Body of pancreas (tissue), 4 donors: ENCODE results near the gene FAM186B. TPM values are rescaled to one million over a fixed set of nuclear protein-coding genes. Genes with fewer than 3 reads are reported as not detected.

ENCODE experiments used
- ATAC-seq: fragments of 150-250 bp; one replicate; pipeline ENCODE4 v1.9.1; 2016
- DNase-seq, 4 donors: peaks; one replicate each; pipeline ENCODE4 v3.0.0-alpha.2; 2019
- H3K27ac ChIP-seq, 4 donors: fragments of 200-600 bp; sonication (generic); 1 replicate in 3 of 4; 2 replicates in 1 of 4; pipeline versions ENCODE4 v1.5.1 to v1.6.1; 2016 to 2019; ENCODE audit warnings: mild to moderate bottlenecking in 1 of 4, mixed read lengths in 1 of 4, moderate library complexity in 1 of 4
- H3K27me3 ChIP-seq, 2 donors: fragments of 200-600 bp; sonication (generic); one replicate each; pipeline ENCODE4 v1.6.0; 2016; ENCODE audit warnings: mild to moderate bottlenecking in 1 of 2
- H3K36me3 ChIP-seq, 2 donors: fragments of 200-600 bp; sonication (generic); replicated peaks in 1 of 2; 2 replicates each; pipeline ENCODE4 v1.5.1; 2016; ENCODE audit warnings: low read depth in 2 of 2; ENCODE audit not compliant: insufficient read depth in 1 of 2
- H3K4me1 ChIP-seq: fragments of 200-600 bp; sonication (generic); one replicate; pipeline ENCODE4 v1.6.0; 2016
- H3K4me3 ChIP-seq, 2 donors: fragments of 200-600 bp; sonication (generic); 1 replicate in 1 of 2; 2 replicates in 1 of 2; pipeline ENCODE4 v1.5.1; 2016 to 2019
- H3K9me3 ChIP-seq, 3 donors: fragments of 200-600 bp; sonication (generic); 1 replicate in 2 of 3; 2 replicates in 1 of 3; pipeline ENCODE4 v1.5.1; 2016
- POLR2A ChIP-seq, 3 donors: fragments of 450-650 bp; IDR thresholded peaks; one replicate each; pipeline ENCODE4 v1.6.1; 2016; ENCODE audit warnings: antibody characterized with exemption in 3 of 3, mild to moderate bottlenecking in 2 of 3
- WGBS, 2 donors: methylation state at CpG; one replicate each; pipeline ENCODE4 v1.1.5; 2017; 5-methylcytosine and 5-hydroxymethylcytosine counted together
- intact Hi-C: fragments of 100-400 bp; cut with DNase I; formaldehyde crosslinking; loops from one replicate; pipeline ENCODE4 v1.15.1; 2023
- total RNA-seq, 2 donors: library from RNA; depleted of rRNA; stranded (reverse); fragments of >200 nt; gene quantifications; one replicate each; pipeline ENCODE4 v1.1.0, GENCODE V29; 2016
- TF ChIP-seq, protein P1 (sequence below), 7 experiments: fragments of 450-650 bp in 4 of 7; fragments of 200-600 bp in 3 of 7; sonication (generic) in 3 of 7; IDR thresholded peaks; one replicate each; pipeline ENCODE4 v1.5.1; 2016 to 2019; ENCODE audit warnings: antibody characterized with exemption in 7 of 7

The FAM186B gene
- total RNA-seq, 2 donors from 2014 or later, result 0.78 TPM; not detected in 1

DNA sequence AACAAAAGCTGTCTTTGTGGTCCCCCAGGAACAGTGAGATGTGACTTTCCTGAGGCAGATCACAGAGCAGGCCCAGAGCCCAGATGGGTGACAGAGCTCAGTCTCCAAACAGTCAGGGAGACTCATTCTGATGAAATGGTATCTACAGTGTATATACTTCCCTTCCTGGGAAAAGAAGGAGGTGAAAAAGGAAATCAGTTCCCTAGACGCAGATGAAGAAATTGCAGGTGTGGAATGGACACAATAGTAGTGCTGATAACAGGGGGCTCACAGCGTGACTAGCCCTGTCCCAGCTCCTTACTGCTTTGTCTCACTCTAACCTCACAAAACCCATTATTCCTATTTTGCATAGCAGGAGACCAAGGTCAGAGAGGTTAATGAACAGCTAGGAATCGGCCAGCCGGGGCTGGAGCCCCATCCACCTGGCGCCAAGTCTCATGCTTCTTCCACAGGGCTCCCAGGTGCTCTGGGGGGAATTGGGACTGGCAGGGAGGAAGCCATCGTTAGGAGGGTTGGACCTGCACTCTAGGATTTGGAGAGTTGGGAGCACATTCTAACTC is 54.7 kb downstream of the FAM186B start:
- intact Hi-C loops, result no loop called here
- ATAC-seq (peak; percentile 34), DNase-seq (peak in 3 of 4 donors; percentile 40 to 66 (median 53))
- Histone ChIP-seq H3K4me3 (no peak overlapping the region), H3K27me3 (no peaks in the 10 kb centered on the region), H3K4me1 (peaks cover 28% of the 10 kb centered on the region), H3K27ac (peak overlapping the region in 3 of 4 donors; percentile 44 to 54 (median 50)), H3K9me3 (no peaks in the 10 kb centered on the region), H3K36me3 (no peaks in the 10 kb centered on the region)
- TF ChIP-seq POLR2A (IDR thresholded peaks at IDR 0.05), result no peak
- TF ChIP-seq, protein P1, sequence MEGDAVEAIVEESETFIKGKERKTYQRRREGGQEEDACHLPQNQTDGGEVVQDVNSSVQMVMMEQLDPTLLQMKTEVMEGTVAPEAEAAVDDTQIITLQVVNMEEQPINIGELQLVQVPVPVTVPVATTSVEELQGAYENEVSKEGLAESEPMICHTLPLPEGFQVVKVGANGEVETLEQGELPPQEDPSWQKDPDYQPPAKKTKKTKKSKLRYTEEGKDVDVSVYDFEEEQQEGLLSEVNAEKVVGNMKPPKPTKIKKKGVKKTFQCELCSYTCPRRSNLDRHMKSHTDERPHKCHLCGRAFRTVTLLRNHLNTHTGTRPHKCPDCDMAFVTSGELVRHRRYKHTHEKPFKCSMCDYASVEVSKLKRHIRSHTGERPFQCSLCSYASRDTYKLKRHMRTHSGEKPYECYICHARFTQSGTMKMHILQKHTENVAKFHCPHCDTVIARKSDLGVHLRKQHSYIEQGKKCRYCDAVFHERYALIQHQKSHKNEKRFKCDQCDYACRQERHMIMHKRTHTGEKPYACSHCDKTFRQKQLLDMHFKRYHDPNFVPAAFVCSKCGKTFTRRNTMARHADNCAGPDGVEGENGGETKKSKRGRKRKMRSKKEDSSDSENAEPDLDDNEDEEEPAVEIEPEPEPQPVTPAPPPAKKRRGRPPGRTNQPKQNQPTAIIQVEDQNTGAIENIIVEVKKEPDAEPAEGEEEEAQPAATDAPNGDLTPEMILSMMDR (IDR thresholded peaks at IDR 0.05), result no peak
- whole genome bisulfite sequencing, 2 donors, result 17 to 26% methylated on average over 6 of the region's 6 CpGs

DNA sequence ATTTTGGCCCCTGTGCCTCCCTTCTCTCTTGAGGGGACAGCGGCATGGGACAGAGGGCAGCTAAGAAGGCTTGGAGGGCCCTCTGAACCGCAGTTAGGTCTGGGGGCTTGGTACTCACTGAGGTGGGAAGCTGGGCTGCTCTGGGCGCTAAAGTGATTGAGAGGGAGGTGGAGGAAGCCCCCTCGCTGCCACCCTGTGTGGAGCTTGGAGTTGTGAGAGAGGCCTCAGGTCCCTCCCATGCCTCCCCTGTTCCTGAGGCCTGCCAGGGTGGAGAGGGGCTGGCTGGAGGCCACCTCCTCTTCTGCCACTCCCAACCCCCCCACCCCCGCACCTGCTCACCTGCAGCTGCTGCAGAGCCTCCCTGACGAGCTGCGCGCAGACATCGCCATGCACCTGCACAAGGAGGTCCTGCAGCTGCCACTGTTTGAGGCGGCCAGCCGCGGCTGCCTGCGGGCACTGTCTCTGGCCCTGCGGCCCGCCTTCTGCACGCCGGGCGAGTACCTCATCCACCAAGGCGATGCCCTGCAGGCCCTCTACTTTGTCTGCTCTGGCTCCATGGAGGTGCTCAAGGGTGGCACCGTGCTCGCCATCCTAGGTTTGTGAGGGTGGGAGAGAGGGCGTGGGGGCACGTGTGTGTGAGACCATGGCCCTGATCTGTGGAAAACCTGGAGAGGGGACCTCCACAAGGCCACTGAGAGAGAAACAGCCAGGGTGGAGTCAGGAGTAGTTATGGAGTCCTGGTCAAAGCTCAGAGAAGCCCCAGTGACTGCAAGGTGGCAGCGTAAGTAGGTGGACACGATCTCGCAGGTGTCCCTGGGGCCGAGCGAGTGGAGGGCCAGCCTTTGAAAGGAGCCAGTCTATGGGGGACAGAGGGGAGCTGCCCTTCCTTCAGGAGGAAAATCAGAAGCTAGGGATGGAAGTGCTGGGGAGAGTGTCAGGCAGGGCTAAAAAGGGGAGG is 55.4 kb downstream of the FAM186B start:
- Histone ChIP-seq H3K27ac (peak overlapping the region in 3 of 4 donors; percentile 44 to 54 (median 50)), H3K4me3 (no peak overlapping the region), H3K9me3 (no peaks in the 10 kb centered on the region), H3K36me3 (no peaks in the 10 kb centered on the region), H3K4me1 (peaks cover 28% of the 10 kb centered on the region), H3K27me3 (no peaks in the 10 kb centered on the region)
- TF ChIP-seq, protein P1 (IDR thresholded peaks at IDR 0.05), result no peak
- no peak for TF ChIP-seq POLR2A (IDR thresholded peaks at IDR 0.05)
- ATAC-seq, result no peak
- no peak for DNase-seq
- 75 to 79% methylated on average over 20 to 28 of the region's 28 CpGs for WGBS, 2 donors
- intact Hi-C loops, result no loop called here

DNA sequence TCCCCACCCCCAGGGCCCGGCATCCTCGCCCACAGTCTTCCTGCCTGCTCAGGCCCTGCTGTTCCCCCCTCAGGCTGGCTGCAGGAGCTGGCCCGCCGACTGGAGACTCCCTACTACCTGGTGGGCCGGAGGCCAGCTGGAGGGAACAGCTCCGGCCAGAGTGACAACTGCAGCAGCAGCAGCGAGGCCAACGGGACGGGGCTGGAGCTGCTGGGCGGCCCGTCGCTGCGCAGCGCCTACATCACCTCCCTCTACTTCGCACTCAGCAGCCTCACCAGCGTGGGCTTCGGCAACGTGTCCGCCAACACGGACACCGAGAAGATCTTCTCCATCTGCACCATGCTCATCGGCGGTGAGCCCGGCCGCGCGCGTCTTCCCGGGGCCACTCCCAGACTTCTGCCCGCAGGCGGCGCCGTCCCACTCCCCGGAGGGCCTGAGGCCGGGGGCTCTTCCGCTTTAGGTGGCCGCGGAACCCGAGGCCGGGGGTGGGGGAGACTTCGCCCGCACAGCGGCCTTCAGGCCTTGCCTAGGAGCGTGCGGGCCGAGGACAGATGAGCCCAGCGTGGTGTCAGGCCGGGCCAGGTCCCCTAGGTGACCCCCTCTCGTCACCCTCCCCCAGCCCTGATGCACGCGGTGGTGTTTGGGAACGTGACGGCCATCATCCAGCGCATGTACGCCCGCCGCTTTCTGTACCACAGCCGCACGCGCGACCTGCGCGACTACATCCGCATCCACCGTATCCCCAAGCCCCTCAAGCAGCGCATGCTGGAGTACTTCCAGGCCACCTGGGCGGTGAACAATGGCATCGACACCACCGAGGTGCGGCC is 56.4 kb downstream of the FAM186B start:
- DNase-seq (no peak), ATAC-seq (no peak)
- TF ChIP-seq, protein P1 (IDR thresholded peaks at IDR 0.05), result no peak
- no peak for TF ChIP-seq POLR2A (IDR thresholded peaks at IDR 0.05)
- Histone ChIP-seq H3K36me3 (no peaks in the 10 kb centered on the region), H3K9me3 (no peaks in the 10 kb centered on the region), H3K4me1 (peaks cover 28% of the 10 kb centered on the region), H3K27ac (no peak overlapping the region), H3K4me3 (no peak overlapping the region), H3K27me3 (no peaks in the 10 kb centered on the region)
- 61 to 82% methylated on average over 54 to 60 of the region's 70 CpGs for WGBS, 2 donors
- intact Hi-C loops, result no loop called here

DNA sequence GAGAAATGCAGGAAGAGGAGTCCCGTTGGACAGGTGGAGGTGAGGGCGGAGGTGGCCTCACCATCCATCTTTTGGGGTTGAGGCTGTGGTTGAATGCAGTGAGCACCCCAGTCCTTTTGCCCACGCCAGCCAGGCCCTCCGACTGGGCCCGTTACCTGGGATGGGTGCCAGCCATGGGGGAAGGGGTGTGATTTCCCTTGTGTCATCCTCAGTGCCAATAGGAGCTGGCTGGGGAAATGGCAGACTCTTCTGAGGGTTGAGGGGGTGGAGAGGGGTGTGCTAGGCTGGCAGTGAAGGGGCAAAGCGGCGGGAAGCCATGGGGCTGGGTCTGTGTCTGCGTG is 57.0 kb downstream of the FAM186B start:
- Histone ChIP-seq H3K27ac (no peak overlapping the region), H3K9me3 (no peaks in the 10 kb centered on the region), H3K4me3 (no peak overlapping the region), H3K27me3 (no peaks in the 10 kb centered on the region), H3K36me3 (no peaks in the 10 kb centered on the region), H3K4me1 (peaks cover 28% of the 10 kb centered on the region)
- TF ChIP-seq POLR2A (IDR thresholded peaks at IDR 0.05), result no peak
- TF ChIP-seq, protein P1 (IDR thresholded peaks at IDR 0.05), result no peak
- DNase-seq (no peak), ATAC-seq (no peak)
- 71 to 83% methylated on average over 2 to 8 of the region's 8 CpGs for WGBS, 2 donors
- intact Hi-C loops, result no loop called here
